Mucosa of descending colon (tissue), 3 donors: ENCODE results near the gene ANGPTL1. TPM values are rescaled to one million over a fixed set of nuclear protein-coding genes. Genes with fewer than 3 reads are reported as not detected.

Experiments used
- ATAC-seq: fragments of 200-7000 bp; cut with Tn5 transposase; one replicate; pipeline ENCODE4 v1.9.1; 2020; ENCODE audit warnings: mild to moderate bottlenecking, moderate library complexity
- DNase-seq, 3 donors: peaks; one replicate each; pipeline ENCODE4 v3.0.0-alpha.2; 2020
- H3K36me3 ChIP-seq: fragments of 200-600 bp; one replicate; pipeline ENCODE4 v1.8.0; 2021; ENCODE audit warnings: low read depth, mild to moderate bottlenecking
- H3K4me1 ChIP-seq: fragments of 200-600 bp; one replicate; pipeline ENCODE4 v1.8.0; 2021; ENCODE audit warnings: low read depth, mild to moderate bottlenecking
- H3K4me3 ChIP-seq: fragments of 200-600 bp; one replicate; pipeline ENCODE4 v1.8.0; 2021; ENCODE audit warnings: mild to moderate bottlenecking
- H3K9me3 ChIP-seq: fragments of 200-600 bp; one replicate; pipeline ENCODE4 v1.8.0; 2021; ENCODE audit warnings: mild to moderate bottlenecking
- CTCF ChIP-seq: fragments of 200-600 bp; IDR thresholded peaks from one replicate; pipeline ENCODE4 v1.8.0; 2022; ENCODE audit warnings: antibody characterized with exemption, mild to moderate bottlenecking
- intact Hi-C, 2 donors: fragments of 100-400 bp; cut with DNase I in 1 of 2; cut with micrococcal nuclease in 1 of 2; formaldehyde crosslinking; loops; one replicate each; pipeline versions ENCODE4 v1.11.0 to v1.11.1; 2022; cut with DNase I, micrococcal nuclease
- total RNA-seq, 3 donors: library from RNA; stranded (reverse); fragmentation: NEBNext Ultra II Directional in 2 of 3; extraction: Animal tissue kit (Norgen Biotek cat#: 25700) in 2 of 3; gene quantifications; one replicate each; pipeline versions ENCODE4 v1.2.1 to v1.2.4, GENCODE V29; 2021 to 2023
- donor health status: DM: no; HTN: no; CAD: no; lungs with moderate emphysema.
- donor health status: DM: no; HTN: no; CAD: no.
- donor health status: DM: no; HTN: yes; CAD: no.

The ANGPTL1 gene
- total RNA-seq, 3 donors from 2014 or later, result 2.8 to 98.1 (median 18.4) TPM

- Histone ChIP-seq H3K4me3 (no peak overlapping the region), H3K36me3 (no peaks in the 10 kb centered on the region), H3K9me3 (no peaks in the 10 kb centered on the region), H3K4me1 (no peaks in the 10 kb centered on the region)
- intact Hi-C loops, result no loop called here
- no peak for ATAC-seq
- DNase-seq, result no peak
- no peak for TF ChIP-seq CTCF
Measured at GRCh38 chr1:178912597-178912996, 41.7 kb upstream of the ANGPTL1 start.

- no peak for ATAC-seq
- no peak for TF ChIP-seq CTCF
- Histone ChIP-seq H3K36me3 (no peaks in the 10 kb centered on the region), H3K9me3 (no peaks in the 10 kb centered on the region), H3K4me3 (no peak overlapping the region), H3K4me1 (no peaks in the 10 kb centered on the region)
- intact Hi-C loops, result no loop called here
- DNase-seq, result no peak
Measured at GRCh38 chr1:178910023-178910422, 39.1 kb upstream of the ANGPTL1 start.

- no peaks in the 10 kb centered on the region for H3K4me1 ChIP-seq
- DNase-seq (no peak), ATAC-seq (no peak)
- no peaks in the 10 kb centered on the region for H3K36me3 ChIP-seq
- no peak for TF ChIP-seq CTCF
- no peak overlapping the region for H3K4me3 ChIP-seq
- intact Hi-C loops, result no loop called here
- no peaks in the 10 kb centered on the region for H3K9me3 ChIP-seq
Measured at GRCh38 chr1:178908358-178908757, 37.5 kb upstream of the ANGPTL1 start.

- intact Hi-C loops, result no loop called here
- no peak for TF ChIP-seq CTCF
- ATAC-seq (no peak), DNase-seq (no peak)
- Histone ChIP-seq H3K4me3 (no peak overlapping the region), H3K9me3 (no peaks in the 10 kb centered on the region), H3K36me3 (no peaks in the 10 kb centered on the region), H3K4me1 (no peaks in the 10 kb centered on the region)
Measured at GRCh38 chr1:178901482-178902125, 30.7 kb upstream of the ANGPTL1 start.

DNA sequence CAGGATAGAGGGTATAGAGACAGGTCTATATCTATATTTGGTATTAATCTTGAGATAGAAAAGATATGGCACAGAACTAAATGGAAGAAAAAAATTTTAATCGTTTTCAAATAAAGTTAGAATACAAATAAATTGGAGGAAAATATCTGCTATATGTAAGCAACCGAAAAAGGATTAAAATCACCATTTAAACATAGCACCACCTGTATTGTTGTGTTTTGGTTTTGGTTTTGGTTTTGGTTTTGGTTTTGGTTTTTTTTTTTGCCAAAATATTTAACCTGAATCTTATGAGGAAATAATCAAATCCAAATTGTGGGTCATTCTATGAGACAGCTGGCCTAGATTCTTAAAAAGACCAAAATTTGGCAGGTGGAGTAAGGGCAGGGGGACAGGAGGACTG, 28.5 kb upstream of the ANGPTL1 start:
- ATAC-seq, result no peak
- Histone ChIP-seq H3K36me3 (no peaks in the 10 kb centered on the region), H3K9me3 (no peaks in the 10 kb centered on the region), H3K4me1 (no peaks in the 10 kb centered on the region), H3K4me3 (no peak overlapping the region)
- intact Hi-C loops, result no loop called here
- DNase-seq, result no peak
- TF ChIP-seq CTCF, result no peak

- H3K4me3 ChIP-seq, result no peak overlapping the region
- no peaks in the 10 kb centered on the region for H3K9me3 ChIP-seq
- intact Hi-C loops, result no loop called here
- ATAC-seq (no peak), DNase-seq (no peak)
- H3K36me3 ChIP-seq, result no peaks in the 10 kb centered on the region
- no peak for TF ChIP-seq CTCF
- H3K4me1 ChIP-seq, result no peaks in the 10 kb centered on the region
Measured at GRCh38 chr1:178898401-178898800, 27.5 kb upstream of the ANGPTL1 start.
